HFFc6 (cell line): ENCODE measurements around the gene PAPSS2. TPM values are rescaled to one million over a fixed set of nuclear protein-coding genes. Genes with fewer than 3 reads are reported as not detected.

Source experiments
- DNase-seq: peaks from one replicate; pipeline ENCODE4 v3.0.0-alpha.2; 2018
- H3K27ac Mint-ChIP-seq: 2 replicates; pipeline ENCODE4 v1.8.0; 2020; ENCODE audit warnings: mild to moderate bottlenecking, mixed read lengths
- H3K27me3 Mint-ChIP-seq: 2 replicates; pipeline ENCODE4 v1.8.0; 2021; ENCODE audit warnings: mild to moderate bottlenecking, moderate library complexity, mixed read lengths; ENCODE audit not compliant: insufficient read depth
- H3K36me3 Mint-ChIP-seq: 2 replicates; pipeline ENCODE4 v1.8.0; 2021; ENCODE audit warnings: low read depth, mixed read lengths
- H3K4me1 Mint-ChIP-seq: 2 replicates; pipeline ENCODE4 v1.8.0; 2020; ENCODE audit warnings: low read depth, mixed read lengths
- H3K4me3 Mint-ChIP-seq: 2 replicates; pipeline ENCODE4 v1.8.0; 2020; ENCODE audit warnings: mild to moderate bottlenecking, moderate library complexity, mixed read lengths
- H3K9me3 Mint-ChIP-seq: 2 replicates; pipeline ENCODE4 v1.8.0; 2020; ENCODE audit warnings: mild to moderate bottlenecking, mixed read lengths
- total RNA-seq, 6 experiments: library from RNA; stranded (reverse); fragmentation: NEBNext Ultra II Directional; extraction: Animal tissue kit (Norgen Biotek cat#: 25700); gene quantifications; 2 replicates in 1 of 6; 3 replicates in 5 of 6; pipeline ENCODE4 v1.2.3, GENCODE V29; 2021
- TF ChIP-seq, protein P1 (sequence below): fragments of 200-600 bp; sonication (generic); IDR thresholded peaks from 2 replicates; pipeline ENCODE4 v1.5.0; 2021; ENCODE audit warnings: antibody characterized with exemption, mild to moderate bottlenecking

PAPSS2 gene
- total RNA-seq, 6 experiments from 2014 or later, result 388 to 630 (median 429) TPM

DNA sequence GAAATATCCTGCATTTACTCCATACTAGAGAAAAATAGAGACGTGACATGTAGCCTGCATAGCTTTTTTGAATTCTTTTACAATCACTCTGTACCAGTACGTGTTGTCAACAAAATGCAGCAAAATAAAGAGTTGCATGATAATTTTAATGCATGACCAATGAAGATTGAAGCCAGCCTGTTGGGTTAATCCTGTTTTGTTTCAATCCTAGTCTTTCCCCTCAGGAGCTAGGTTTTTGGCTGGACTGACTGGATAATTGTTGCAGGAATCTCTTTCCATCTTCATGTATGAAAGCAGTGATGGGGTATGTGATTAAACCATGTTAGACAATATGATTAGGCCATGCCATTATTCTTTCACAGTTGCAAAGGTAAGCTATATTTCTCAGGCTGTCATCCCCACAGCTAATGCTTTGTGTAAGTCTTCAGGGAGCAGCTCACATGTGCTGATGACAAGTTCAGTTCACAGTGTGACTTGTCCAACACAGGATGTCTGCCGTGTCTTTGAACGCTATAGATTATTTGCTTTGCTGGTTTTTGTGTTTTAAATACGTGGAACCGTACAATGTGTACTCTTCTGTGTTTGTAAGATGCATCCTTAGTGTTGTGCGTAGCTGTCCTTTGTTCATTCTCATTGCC, 24.4 kb downstream of the PAPSS2 start:
- no peaks in the 10 kb centered on the region for H3K27me3 Mint-ChIP-seq
- no peak overlapping the region for H3K4me3 Mint-ChIP-seq
- H3K9me3 Mint-ChIP-seq, result no peaks in the 10 kb centered on the region
- H3K36me3 Mint-ChIP-seq, result peaks cover 31% of the 10 kb centered on the region
- no peak for DNase-seq
- no peak overlapping the region for H3K27ac Mint-ChIP-seq
- H3K4me1 Mint-ChIP-seq, result peaks cover 35% of the 10 kb centered on the region
- TF ChIP-seq, protein P1, sequence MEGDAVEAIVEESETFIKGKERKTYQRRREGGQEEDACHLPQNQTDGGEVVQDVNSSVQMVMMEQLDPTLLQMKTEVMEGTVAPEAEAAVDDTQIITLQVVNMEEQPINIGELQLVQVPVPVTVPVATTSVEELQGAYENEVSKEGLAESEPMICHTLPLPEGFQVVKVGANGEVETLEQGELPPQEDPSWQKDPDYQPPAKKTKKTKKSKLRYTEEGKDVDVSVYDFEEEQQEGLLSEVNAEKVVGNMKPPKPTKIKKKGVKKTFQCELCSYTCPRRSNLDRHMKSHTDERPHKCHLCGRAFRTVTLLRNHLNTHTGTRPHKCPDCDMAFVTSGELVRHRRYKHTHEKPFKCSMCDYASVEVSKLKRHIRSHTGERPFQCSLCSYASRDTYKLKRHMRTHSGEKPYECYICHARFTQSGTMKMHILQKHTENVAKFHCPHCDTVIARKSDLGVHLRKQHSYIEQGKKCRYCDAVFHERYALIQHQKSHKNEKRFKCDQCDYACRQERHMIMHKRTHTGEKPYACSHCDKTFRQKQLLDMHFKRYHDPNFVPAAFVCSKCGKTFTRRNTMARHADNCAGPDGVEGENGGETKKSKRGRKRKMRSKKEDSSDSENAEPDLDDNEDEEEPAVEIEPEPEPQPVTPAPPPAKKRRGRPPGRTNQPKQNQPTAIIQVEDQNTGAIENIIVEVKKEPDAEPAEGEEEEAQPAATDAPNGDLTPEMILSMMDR, result no peak

DNA sequence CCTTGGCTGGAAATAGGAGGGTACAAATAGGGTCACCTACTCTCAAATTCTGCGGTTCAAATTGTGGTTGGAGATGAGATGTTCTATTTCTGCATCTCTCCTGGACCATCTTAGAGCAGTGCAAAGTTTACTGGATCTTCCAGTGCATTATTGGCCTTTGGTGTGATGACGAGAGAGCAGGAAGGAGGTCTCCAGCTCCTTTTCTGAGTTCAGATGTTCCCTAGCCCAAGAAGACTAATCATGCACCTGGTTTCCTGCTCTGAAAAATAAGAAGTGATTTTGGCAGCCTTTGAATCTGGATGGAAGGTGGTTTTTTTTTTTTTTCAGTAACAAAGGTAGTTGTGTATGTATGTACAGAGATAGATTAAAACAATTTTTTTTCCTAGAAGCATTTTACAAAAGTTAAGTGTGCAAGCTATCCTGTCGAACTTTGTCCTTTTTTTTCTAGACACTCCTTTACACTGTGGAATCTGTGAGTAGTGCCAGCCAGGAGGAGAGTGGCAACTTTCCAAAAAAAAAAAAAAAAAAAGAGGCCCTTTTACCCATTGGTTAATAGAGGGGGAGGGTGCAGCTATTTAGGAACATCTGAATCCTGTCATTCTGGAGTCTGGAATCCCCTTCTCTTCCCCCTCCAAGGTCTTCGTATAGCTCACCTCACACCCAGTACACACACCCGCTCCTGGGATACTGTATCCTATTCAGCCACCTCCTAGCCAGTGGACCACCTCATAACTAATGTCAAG, 26.3 kb downstream of the PAPSS2 start:
- Mint-ChIP-seq H3K27me3 (no peaks in the 10 kb centered on the region), H3K4me1 (peaks cover 29% of the 10 kb centered on the region), H3K36me3 (peaks cover 17% of the 10 kb centered on the region), H3K9me3 (no peaks in the 10 kb centered on the region), H3K4me3 (no peak overlapping the region), H3K27ac (no peak overlapping the region; the same call in 1 of the 2 replicates)
- TF ChIP-seq, protein P1, result no peak
- DNase-seq, result no peak

DNA sequence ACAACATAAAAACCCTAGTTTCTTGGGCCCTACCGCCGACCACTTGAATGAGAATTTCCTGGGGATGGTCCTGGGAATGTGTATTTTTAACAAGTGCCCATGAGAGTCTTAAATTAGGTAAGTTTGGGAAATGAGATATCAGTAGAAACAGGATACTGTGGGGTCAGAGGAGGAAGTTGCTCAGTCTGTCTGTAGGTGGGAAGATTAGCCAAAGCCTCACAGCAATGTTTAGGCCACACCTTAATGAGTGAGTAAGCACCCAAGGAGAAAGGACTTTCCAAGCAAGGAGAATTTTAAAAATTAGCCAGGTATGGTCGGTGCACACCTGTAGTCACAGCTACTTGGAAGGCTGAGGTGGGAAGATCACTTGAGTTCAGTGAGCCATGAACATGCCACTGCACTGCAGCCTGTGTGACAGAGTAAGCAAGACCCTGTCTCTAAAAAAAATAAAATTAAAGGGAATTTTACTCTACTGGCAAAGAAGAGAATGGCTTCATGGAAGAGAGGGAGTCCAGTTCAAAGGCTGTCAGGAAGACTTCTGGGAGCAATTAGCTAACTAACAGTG, 31.9 kb downstream of the PAPSS2 start:
- Mint-ChIP-seq H3K27ac (no peak overlapping the region), H3K9me3 (no peaks in the 10 kb centered on the region), H3K4me3 (no peak overlapping the region), H3K4me1 (peaks cover 13% of the 10 kb centered on the region), H3K27me3 (no peaks in the 10 kb centered on the region), H3K36me3 (peaks cover 14% of the 10 kb centered on the region)
- TF ChIP-seq, protein P1, result no peak
- DNase-seq, result no peak

DNA sequence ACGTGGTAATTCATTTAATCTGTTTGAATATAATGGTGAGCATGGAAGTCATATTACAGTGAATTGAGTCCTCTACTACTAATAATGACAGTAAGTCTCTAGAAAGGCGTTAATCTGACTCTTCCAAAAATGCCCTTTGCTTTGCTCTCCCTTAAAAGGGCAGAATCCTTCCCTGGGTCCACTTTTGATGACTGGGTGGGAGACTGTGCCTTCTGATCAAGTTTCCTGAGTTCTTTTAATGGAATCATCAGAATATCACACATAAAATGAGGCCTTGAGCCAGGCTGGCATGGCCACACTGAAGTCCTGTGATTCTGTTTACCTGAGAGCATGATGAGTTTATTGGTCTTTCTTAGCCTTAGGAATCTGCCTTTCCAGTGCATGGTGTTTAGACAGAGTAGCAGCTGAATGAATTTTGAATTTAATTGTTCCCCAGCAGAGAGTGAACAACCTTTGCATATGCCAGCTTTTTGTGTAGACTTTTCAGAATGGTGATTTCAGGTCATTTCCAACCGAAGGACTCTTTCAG, 33.3 kb downstream of the PAPSS2 start:
- Mint-ChIP-seq H3K9me3 (no peaks in the 10 kb centered on the region), H3K4me1 (peaks cover 25% of the 10 kb centered on the region), H3K27me3 (no peaks in the 10 kb centered on the region), H3K36me3 (peaks cover 26% of the 10 kb centered on the region), H3K27ac (peak overlapping the region; percentile 60; the same call in 1 of the 2 replicates), H3K4me3 (no peak overlapping the region)
- DNase-seq, result no peak
- TF ChIP-seq, protein P1, result no peak

DNA sequence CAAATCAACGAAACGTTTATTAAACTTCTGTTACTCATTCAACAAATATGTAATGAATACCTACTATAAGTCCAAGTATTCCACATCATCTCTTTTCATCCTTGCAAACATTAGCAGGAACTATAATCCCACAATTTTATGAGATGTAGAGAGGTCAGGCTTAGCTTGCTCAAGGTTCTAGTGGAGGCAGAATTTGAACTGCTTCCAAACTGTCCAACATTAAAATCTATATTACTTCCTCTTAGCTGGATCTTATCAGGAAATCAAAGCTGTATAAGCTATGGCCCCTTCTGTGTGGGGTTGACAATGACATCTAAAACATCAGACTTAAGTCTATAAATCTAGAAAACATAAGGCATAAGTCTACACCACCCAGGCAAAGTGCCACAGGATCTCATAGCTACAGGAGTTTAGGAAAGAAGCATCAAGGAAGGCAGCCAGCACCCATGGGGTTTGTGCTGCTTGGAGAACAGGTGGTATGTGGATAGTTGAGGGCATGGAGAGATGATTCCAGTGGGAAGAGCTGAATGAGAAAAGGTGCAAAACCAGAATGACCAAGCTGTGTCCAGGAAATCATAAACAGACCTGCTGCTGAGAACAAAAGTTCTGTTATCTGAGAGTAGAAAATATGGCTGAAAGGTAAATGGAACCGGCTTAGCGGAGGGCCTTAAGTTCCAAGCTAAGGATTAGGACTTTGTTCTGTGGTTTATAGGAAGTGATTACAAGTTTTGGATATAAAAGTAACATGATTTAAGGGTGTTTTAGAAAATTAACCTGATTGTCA, 34.5 kb downstream of the PAPSS2 start:
- H3K9me3 Mint-ChIP-seq, result no peaks in the 10 kb centered on the region
- peaks cover 33% of the 10 kb centered on the region for H3K36me3 Mint-ChIP-seq
- H3K27me3 Mint-ChIP-seq, result peaks cover 3% of the 10 kb centered on the region; the same call in 1 of the 2 replicates
- H3K4me3 Mint-ChIP-seq, result no peak overlapping the region
- TF ChIP-seq, protein P1, result no peak
- H3K27ac Mint-ChIP-seq, result peak overlapping the region; percentile 60
- DNase-seq, result peak; percentile 26
- peaks cover 34% of the 10 kb centered on the region for H3K4me1 Mint-ChIP-seq
